B cell (primary cell): Measurements from ENCODE around the gene SLC43A2. TPM values are rescaled to one million over a fixed set of nuclear protein-coding genes. Genes with fewer than 3 reads are reported as not detected.

Source experiments
- ATAC-seq: fragments of 200-7000 bp; cut with Tn5 transposase; one replicate; pipeline ENCODE4 v1.10.0; 2021; ENCODE audit warnings: low read depth, mild to moderate bottlenecking, moderate number of reproducible peaks, moderate library complexity
- CTCF ChIA-PET: fragments of 350-600 bp; sonication (Branson Sonifier 250); formaldehyde crosslinking; loops from one replicate; lab custom pipeline; 2021; ENCODE audit warnings: antibody characterized with exemption, inconsistent platforms; lab: Charles Lee
- POLR2A ChIA-PET: fragments of 350-600 bp; sonication (Branson Sonifier 250); formaldehyde crosslinking; loops from one replicate; lab custom pipeline; 2021; ENCODE audit warnings: antibody characterized with exemption; lab: Charles Lee
- DNase-seq: peaks from one replicate; pipeline ENCODE4 v3.0.0; 2013
- H2AFZ ChIP-seq: 2 replicates; pipeline ENCODE4 v1.6.1; 2012; ENCODE audit warnings: mild to moderate bottlenecking, low read depth, low read length; ENCODE audit not compliant: insufficient read depth, poor library complexity, severe bottlenecking
- H3K27ac ChIP-seq, 2 donors: 1 replicate in 1 of 2; 2 replicates in 1 of 2; pipeline ENCODE4 v1.5.1; 2012 to 2013; ENCODE audit warnings: low read length in 2 of 2, mild to moderate bottlenecking in 2 of 2, moderate library complexity in 1 of 2
- H3K27me3 ChIP-seq, 4 experiments: fragments of 200-600 bp in 1 of 4; sonication (generic) in 1 of 4; replicated peaks in 1 of 4; 1 replicate in 2 of 4; 2 replicates in 2 of 4; pipeline versions ENCODE4 v1.6.1 to v1.7.0; 2013 to 2016; ENCODE audit warnings: low read length in 3 of 4, mild to moderate bottlenecking in 2 of 4, mixed read lengths in 1 of 4, moderate library complexity in 1 of 4; ENCODE audit not compliant: insufficient read depth in 4 of 4, control insufficient read depth in 3 of 4; ENCODE audit errors: control extremely low read depth in 1 of 4
- H3K36me3 ChIP-seq, 2 experiments: replicated peaks in 1 of 2; 1 replicate in 1 of 2; 2 replicates in 1 of 2; pipeline versions ENCODE4 v1.6.1 to v1.7.1; 2013; ENCODE audit warnings: low read length in 1 of 2; ENCODE audit not compliant: insufficient read depth in 2 of 2, control insufficient read depth in 1 of 2; ENCODE audit errors: control extremely low read depth in 1 of 2, extremely low read depth in 1 of 2
- H3K4me1 ChIP-seq, 2 donors: fragments of 200-600 bp in 1 of 2; sonication (generic) in 1 of 2; 1 replicate in 1 of 2; 2 replicates in 1 of 2; pipeline versions ENCODE4 v1.5.1 to v1.6.1; 2013 to 2017; ENCODE audit warnings: low read length in 2 of 2; ENCODE audit not compliant: control insufficient read depth in 2 of 2, insufficient read depth in 2 of 2
- H3K4me2 ChIP-seq: replicated peaks from 2 replicates; pipeline ENCODE3; 2012; ENCODE audit warnings: mild to moderate bottlenecking, low read depth, low read length; ENCODE audit not compliant: poor library complexity, severe bottlenecking
- H3K4me3 ChIP-seq, 5 experiments: fragments of 200-600 bp in 1 of 5; sonication (generic) in 1 of 5; 1 replicate in 3 of 5; 2 replicates in 2 of 5; pipeline versions ENCODE4 v1.5.1 to v1.7.0; 2011 to 2016; ENCODE audit warnings: low read length in 4 of 5, mild to moderate bottlenecking in 4 of 5, low read depth in 2 of 5, control low read depth in 1 of 5, moderate library complexity in 1 of 5; ENCODE audit not compliant: insufficient read depth in 1 of 5; ENCODE audit errors: control extremely low read depth in 1 of 5, extremely low read depth in 1 of 5
- H3K79me2 ChIP-seq: fragments of 200-600 bp; sonication (generic); one replicate; pipeline ENCODE4 v1.6.0; 2016; ENCODE audit warnings: low read length; ENCODE audit not compliant: control insufficient read depth, insufficient read depth
- H3K9ac ChIP-seq: fragments of 200-600 bp; sonication (generic); 2 replicates; pipeline ENCODE4 v1.6.1; 2017; ENCODE audit warnings: mild to moderate bottlenecking, low read length, moderate library complexity
- H3K9me3 ChIP-seq, 3 donors: one replicate each; pipeline versions ENCODE4 v1.6.1 to v1.7.1; 2013; ENCODE audit warnings: low read length in 2 of 3; ENCODE audit not compliant: control insufficient read depth in 2 of 3, insufficient read depth in 1 of 3; ENCODE audit errors: control extremely low read depth in 1 of 3
- H4K20me1 ChIP-seq: 2 replicates; pipeline ENCODE4 v1.6.0; 2012; ENCODE audit warnings: mild to moderate bottlenecking, low read length; ENCODE audit not compliant: insufficient read depth, control insufficient read depth, poor library complexity, severe bottlenecking
- H3K27ac Mint-ChIP-seq: one replicate; pipeline ENCODE4 v1.8.0; 2021; ENCODE audit warnings: mixed read lengths
- H3K27me3 Mint-ChIP-seq: one replicate; pipeline ENCODE4 v1.8.0; 2021; ENCODE audit warnings: mixed read lengths
- H3K4me1 Mint-ChIP-seq: one replicate; pipeline ENCODE4 v1.8.0; 2021; ENCODE audit warnings: mixed read lengths
- H3K4me3 Mint-ChIP-seq: one replicate; pipeline ENCODE4 v1.8.0; 2021; ENCODE audit warnings: mixed read lengths
- H3K9me3 Mint-ChIP-seq: one replicate; pipeline ENCODE4 v1.8.0; 2022; ENCODE audit warnings: mixed read lengths; ENCODE audit not compliant: insufficient read depth
- CTCF ChIP-seq: fragments of 200-600 bp; IDR thresholded peaks from one replicate; pipeline ENCODE4 v1.8.0; 2022; ENCODE audit warnings: antibody characterized with exemption, mild to moderate bottlenecking
- EZH2 ChIP-seq: IDR thresholded peaks from 2 replicates; pipeline ENCODE4 v1.6.1; 2012; ENCODE audit warnings: borderline replicate concordance, low read depth, mild to moderate bottlenecking, moderate library complexity, low read length; ENCODE audit not compliant: insufficient read depth, poor library complexity, severe bottlenecking
- WGBS: methylation state at CpG from one replicate; pipeline ENCODE4 v1.1.5; 2013; ENCODE audit warnings: missing lambda C conversion rate; ENCODE audit not compliant: insufficient coverage; 5-methylcytosine and 5-hydroxymethylcytosine counted together
- intact Hi-C: fragments of 100-400 bp; cut with micrococcal nuclease; formaldehyde crosslinking; loops from one replicate; pipeline ENCODE4 v1.10.0; 2022
- polyA plus RNA-seq: library from polyadenylated mRNA; depleted of rRNA; stranded (reverse); fragments of >200 nt; gene quantifications from 2 replicates; pipeline ENCODE4 v1.2.3, GENCODE V29; 2012
- total RNA-seq, 2 donors: library from RNA; stranded (reverse); fragments of 120-200 nt in 1 of 2; gene quantifications; 1 replicate in 1 of 2; 2 replicates in 1 of 2; pipeline versions ENCODE4 v1.2.3 to v1.2.4, GENCODE V29; 2013 to 2022

The SLC43A2 gene
- total and polyA plus RNA-seq, 2 donors (not counting 1 experiment from before 2014, with no cell fraction given), result 26.2 to 204 TPM

GRCh38 chr17:1636732-1637285 is 8.2 kb upstream of the SLC43A2 start:
- DNase-seq (no peak), ATAC-seq (no peak)
- CTCF ChIA-PET, result interaction anchor here (1.0 to 1.1 kb wide), 3 partner anchors 11 to 63 kb away, joined by 3 to 5 read pairs (median 4); partner anchors contain the start of gene RILP
- Histone ChIP-seq H3K4me2 (no peak overlapping the region), H3K4me3 (no peak overlapping the region), H3K9ac (no peak overlapping the region), H3K4me1 (peaks cover under 1% of the 10 kb centered on the region in 2 donors), H3K9me3 (no peaks in the 10 kb centered on the region), H3K27ac (no peak overlapping the region), H3K36me3 (no peaks in the 10 kb centered on the region), H3K27me3 (no peaks in the 10 kb centered on the region), H2AFZ (no peak overlapping the region), H3K79me2 (no peaks in the 10 kb centered on the region), H4K20me1 (no peaks in the 10 kb centered on the region)
- WGBS, result 92% methylated on average over 14 of the region's 15 CpGs
- Mint-ChIP-seq H3K9me3 (no peaks in the 10 kb centered on the region), H3K27ac (peak overlapping the region; percentile 70), H3K4me1 (peaks cover 1% of the 10 kb centered on the region), H3K4me3 (no peak overlapping the region), H3K27me3 (no peaks in the 10 kb centered on the region)
- TF ChIP-seq CTCF (no peak), EZH2 (no peak)
- intact Hi-C loops, result no loop called here
- POLR2A ChIA-PET, result interaction anchor here (1.4 kb wide), 1 partner anchor 63 kb away, joined by 3 read pairs; no protein-coding TSS in a partner anchor

GRCh38 chr17:1635675-1636465 is 7.2 kb upstream of the SLC43A2 start:
- ChIA-PET CTCF (interaction anchor here (1.0 to 1.2 kb wide), 3 partner anchors 12 to 61 kb away, joined by 3 to 5 read pairs (median 5); partner anchors contain the start of gene RILP), POLR2A (no interaction called here)
- no peak overlapping the region for H3K9ac ChIP-seq
- no peaks in the 10 kb centered on the region for H4K20me1 ChIP-seq
- intact Hi-C loops, result no loop called here
- H3K27me3 ChIP-seq, result no peaks in the 10 kb centered on the region
- H3K27ac ChIP-seq, result no peak overlapping the region
- peak overlapping the region; percentile 27 for H3K27ac Mint-ChIP-seq
- ATAC-seq (no peak), DNase-seq (no peak)
- peaks cover 11% of the 10 kb centered on the region for H3K4me1 Mint-ChIP-seq
- H3K79me2 ChIP-seq, result no peaks in the 10 kb centered on the region
- TF ChIP-seq EZH2, result no peak
- TF ChIP-seq CTCF, result no peak
- peaks cover 0 to 7% (median 0%) of the 10 kb centered on the region in 3 donors for H3K9me3 ChIP-seq
- no peak overlapping the region for H3K4me2 ChIP-seq
- H3K27me3 Mint-ChIP-seq, result no peaks in the 10 kb centered on the region
- 78% methylated on average over 6 of the region's 10 CpGs for WGBS
- no peaks in the 10 kb centered on the region for H3K36me3 ChIP-seq
- H3K9me3 Mint-ChIP-seq, result no peaks in the 10 kb centered on the region
- peaks cover 10% of the 10 kb centered on the region in 2 donors for H3K4me1 ChIP-seq
- no peak overlapping the region for H3K4me3 Mint-ChIP-seq
- no peak overlapping the region for H3K4me3 ChIP-seq
- H2AFZ ChIP-seq, result no peak overlapping the region
